H1 (cell line): ENCODE measurements around the gene TMEM237. TPM values are rescaled to one million over a fixed set of nuclear protein-coding genes. Genes with fewer than 3 reads are reported as not detected.

Experiments used
- BCL11A ChIP-seq, 2 experiments: IDR thresholded peaks; one replicate each; pipeline ENCODE4 v1.6.1; 2011; ENCODE audit warnings: low read depth in 2 of 2, low read length in 2 of 2, mild to moderate bottlenecking in 2 of 2
- BRCA1 ChIP-seq: IDR thresholded peaks from 2 replicates; pipeline ENCODE4 v1.6.1; 2012; ENCODE audit warnings: low read depth, low read length, improper control_type of control experiment
- NANOG ChIP-seq: IDR thresholded peaks from 2 replicates; pipeline ENCODE4 v1.6.1; 2011; ENCODE audit warnings: low read length, low read depth, mild to moderate bottlenecking, inconsistent platforms; ENCODE audit not compliant: insufficient read depth, poor library complexity, severe bottlenecking
- TCF12 ChIP-seq: IDR thresholded peaks from 2 replicates; pipeline ENCODE4 v1.6.1; 2011; ENCODE audit warnings: low read depth, mild to moderate bottlenecking, low read length
- polyA plus RNA-seq, 7 experiments: library from polyadenylated mRNA; depleted of rRNA in 3 of 7; stranded (reverse) in 5 of 7; unstranded in 2 of 7; fragments of >200 nt in 5 of 7; fragments of 200-250 nt in 2 of 7; gene quantifications; 1 replicate in 5 of 7; 2 replicates in 1 of 7; 4 replicates in 1 of 7; pipeline versions ENCODE4 v1.2.1 to v1.2.3, GENCODE V29; 2011 to 2013; ENCODE audit warnings: missing spikeins in 2 of 7, mixed read lengths in 2 of 7
- total RNA-seq: library from RNA; stranded (reverse); fragmentation: NEBNext Ultra II Directional; extraction: Animal tissue kit (Norgen Biotek cat#: 25700); gene quantifications from 2 replicates; pipeline ENCODE4 v1.2.1, GENCODE V29; 2021
- TF ChIP-seq, protein P1 (sequence below): IDR thresholded peaks from 2 replicates; pipeline ENCODE4 v1.6.1; 2012; ENCODE audit warnings: low read length, inconsistent platforms
- TF ChIP-seq, protein P2 (sequence below): fragments of 300-600 bp; sonication (generic); IDR thresholded peaks from 2 replicates; pipeline ENCODE4 v1.7.1; 2012; ENCODE audit warnings: low read length, moderate library complexity, mild to moderate bottlenecking, inconsistent platforms; ENCODE audit not compliant: insufficient replicate concordance

Gene TMEM237
- total and polyA plus RNA-seq, 2 of the 8 experiments (the other 6 are each of a cell fraction or from before 2014, with no cell fraction given): 26.1 to 41.0 TPM

DNA sequence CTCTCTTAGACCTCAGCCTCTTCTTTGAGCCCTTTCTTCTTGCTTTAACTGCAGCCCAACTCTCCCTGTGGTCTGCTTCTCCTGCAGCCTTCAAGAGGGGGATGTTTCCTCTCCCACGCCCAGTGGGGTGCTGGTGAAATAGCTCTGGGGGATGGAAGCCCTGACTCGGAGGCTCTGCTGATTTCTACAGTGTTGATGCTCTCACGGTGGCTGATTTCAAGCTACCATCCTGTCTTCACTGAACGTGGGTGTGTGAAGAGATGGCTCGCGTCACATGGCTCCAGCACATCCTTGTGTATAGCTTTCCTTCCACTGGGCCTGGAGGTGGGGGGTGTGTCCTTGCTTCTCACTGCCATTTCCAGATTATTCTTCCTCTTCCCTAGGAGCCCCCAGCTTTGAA, 35.1 kb upstream of the TMEM237 start (continued):
- TF ChIP-seq, protein P1, sequence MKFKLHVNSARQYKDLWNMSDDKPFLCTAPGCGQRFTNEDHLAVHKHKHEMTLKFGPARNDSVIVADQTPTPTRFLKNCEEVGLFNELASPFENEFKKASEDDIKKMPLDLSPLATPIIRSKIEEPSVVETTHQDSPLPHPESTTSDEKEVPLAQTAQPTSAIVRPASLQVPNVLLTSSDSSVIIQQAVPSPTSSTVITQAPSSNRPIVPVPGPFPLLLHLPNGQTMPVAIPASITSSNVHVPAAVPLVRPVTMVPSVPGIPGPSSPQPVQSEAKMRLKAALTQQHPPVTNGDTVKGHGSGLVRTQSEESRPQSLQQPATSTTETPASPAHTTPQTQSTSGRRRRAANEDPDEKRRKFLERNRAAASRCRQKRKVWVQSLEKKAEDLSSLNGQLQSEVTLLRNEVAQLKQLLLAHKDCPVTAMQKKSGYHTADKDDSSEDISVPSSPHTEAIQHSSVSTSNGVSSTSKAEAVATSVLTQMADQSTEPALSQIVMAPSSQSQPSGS: no peak
- TF ChIP-seq BRCA1 (no peak), BCL11A (IDR thresholded peaks at IDR 0.05; ENCODE audit: low read depth in 2 of 2, low read length in 2 of 2) (no peak), NANOG (no peak), TCF12 (no peak)
- TF ChIP-seq, protein P2, sequence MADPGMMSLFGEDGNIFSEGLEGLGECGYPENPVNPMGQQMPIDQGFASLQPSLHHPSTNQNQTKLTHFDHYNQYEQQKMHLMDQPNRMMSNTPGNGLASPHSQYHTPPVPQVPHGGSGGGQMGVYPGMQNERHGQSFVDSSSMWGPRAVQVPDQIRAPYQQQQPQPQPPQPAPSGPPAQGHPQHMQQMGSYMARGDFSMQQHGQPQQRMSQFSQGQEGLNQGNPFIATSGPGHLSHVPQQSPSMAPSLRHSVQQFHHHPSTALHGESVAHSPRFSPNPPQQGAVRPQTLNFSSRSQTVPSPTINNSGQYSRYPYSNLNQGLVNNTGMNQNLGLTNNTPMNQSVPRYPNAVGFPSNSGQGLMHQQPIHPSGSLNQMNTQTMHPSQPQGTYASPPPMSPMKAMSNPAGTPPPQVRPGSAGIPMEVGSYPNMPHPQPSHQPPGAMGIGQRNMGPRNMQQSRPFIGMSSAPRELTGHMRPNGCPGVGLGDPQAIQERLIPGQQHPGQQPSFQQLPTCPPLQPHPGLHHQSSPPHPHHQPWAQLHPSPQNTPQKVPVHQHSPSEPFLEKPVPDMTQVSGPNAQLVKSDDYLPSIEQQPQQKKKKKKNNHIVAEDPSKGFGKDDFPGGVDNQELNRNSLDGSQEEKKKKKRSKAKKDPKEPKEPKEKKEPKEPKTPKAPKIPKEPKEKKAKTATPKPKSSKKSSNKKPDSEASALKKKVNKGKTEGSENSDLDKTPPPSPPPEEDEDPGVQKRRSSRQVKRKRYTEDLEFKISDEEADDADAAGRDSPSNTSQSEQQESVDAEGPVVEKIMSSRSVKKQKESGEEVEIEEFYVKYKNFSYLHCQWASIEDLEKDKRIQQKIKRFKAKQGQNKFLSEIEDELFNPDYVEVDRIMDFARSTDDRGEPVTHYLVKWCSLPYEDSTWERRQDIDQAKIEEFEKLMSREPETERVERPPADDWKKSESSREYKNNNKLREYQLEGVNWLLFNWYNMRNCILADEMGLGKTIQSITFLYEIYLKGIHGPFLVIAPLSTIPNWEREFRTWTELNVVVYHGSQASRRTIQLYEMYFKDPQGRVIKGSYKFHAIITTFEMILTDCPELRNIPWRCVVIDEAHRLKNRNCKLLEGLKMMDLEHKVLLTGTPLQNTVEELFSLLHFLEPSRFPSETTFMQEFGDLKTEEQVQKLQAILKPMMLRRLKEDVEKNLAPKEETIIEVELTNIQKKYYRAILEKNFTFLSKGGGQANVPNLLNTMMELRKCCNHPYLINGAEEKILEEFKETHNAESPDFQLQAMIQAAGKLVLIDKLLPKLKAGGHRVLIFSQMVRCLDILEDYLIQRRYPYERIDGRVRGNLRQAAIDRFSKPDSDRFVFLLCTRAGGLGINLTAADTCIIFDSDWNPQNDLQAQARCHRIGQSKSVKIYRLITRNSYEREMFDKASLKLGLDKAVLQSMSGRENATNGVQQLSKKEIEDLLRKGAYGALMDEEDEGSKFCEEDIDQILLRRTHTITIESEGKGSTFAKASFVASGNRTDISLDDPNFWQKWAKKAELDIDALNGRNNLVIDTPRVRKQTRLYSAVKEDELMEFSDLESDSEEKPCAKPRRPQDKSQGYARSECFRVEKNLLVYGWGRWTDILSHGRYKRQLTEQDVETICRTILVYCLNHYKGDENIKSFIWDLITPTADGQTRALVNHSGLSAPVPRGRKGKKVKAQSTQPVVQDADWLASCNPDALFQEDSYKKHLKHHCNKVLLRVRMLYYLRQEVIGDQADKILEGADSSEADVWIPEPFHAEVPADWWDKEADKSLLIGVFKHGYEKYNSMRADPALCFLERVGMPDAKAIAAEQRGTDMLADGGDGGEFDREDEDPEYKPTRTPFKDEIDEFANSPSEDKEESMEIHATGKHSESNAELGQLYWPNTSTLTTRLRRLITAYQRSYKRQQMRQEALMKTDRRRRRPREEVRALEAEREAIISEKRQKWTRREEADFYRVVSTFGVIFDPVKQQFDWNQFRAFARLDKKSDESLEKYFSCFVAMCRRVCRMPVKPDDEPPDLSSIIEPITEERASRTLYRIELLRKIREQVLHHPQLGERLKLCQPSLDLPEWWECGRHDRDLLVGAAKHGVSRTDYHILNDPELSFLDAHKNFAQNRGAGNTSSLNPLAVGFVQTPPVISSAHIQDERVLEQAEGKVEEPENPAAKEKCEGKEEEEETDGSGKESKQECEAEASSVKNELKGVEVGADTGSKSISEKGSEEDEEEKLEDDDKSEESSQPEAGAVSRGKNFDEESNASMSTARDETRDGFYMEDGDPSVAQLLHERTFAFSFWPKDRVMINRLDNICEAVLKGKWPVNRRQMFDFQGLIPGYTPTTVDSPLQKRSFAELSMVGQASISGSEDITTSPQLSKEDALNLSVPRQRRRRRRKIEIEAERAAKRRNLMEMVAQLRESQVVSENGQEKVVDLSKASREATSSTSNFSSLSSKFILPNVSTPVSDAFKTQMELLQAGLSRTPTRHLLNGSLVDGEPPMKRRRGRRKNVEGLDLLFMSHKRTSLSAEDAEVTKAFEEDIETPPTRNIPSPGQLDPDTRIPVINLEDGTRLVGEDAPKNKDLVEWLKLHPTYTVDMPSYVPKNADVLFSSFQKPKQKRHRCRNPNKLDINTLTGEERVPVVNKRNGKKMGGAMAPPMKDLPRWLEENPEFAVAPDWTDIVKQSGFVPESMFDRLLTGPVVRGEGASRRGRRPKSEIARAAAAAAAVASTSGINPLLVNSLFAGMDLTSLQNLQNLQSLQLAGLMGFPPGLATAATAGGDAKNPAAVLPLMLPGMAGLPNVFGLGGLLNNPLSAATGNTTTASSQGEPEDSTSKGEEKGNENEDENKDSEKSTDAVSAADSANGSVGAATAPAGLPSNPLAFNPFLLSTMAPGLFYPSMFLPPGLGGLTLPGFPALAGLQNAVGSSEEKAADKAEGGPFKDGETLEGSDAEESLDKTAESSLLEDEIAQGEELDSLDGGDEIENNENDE: no peak
